K562 (cell line): ENCODE data around the gene PCDHB14. TPM values are rescaled to one million over a fixed set of nuclear protein-coding genes. Genes with fewer than 3 reads are reported as not detected.
"Not testable (repeated sequence)": the region's sequence is repeated elsewhere in the genome, so short reads cannot be mapped to it uniquely, and the experiment has no call there.

Experiments
- ATAC-seq: fragments of 200-7000 bp; cut with Tn5 transposase; 3 replicates; pipeline ENCODE4 v1.9.1; 2020; ENCODE audit warnings: moderate library complexity
- BruUV-seq: library from RNA; stranded (reverse); fragments of 400-500 nt; replicated peaks from 2 replicates; lab custom pipeline; 2021; lab: Mats Ljungman, UMichigan
- CTCF ChIA-PET: fragments of 300-600 bp; formaldehyde crosslinking; extraction: SDS; loops from one replicate; lab custom pipeline; 2021; ENCODE audit warnings: low intra/inter-chr PET ratio; lab: Yijun Ruan, JAX
- POLR2A ChIA-PET: fragments of 300-600, 350-650 bp; sonication (Branson Sonifier 250); formaldehyde crosslinking; extraction: SDS; loops from one replicate; lab custom pipeline; 2021; ENCODE audit warnings: antibody characterized with exemption, inconsistent platforms; lab: Yijun Ruan, JAX
- DNase-seq, 4 experiments: peaks; one replicate each; pipeline versions ENCODE4 v3.0.0 to v3.0.0-alpha.2; 2011 to 2018; ENCODE audit warnings: low spot score in 3 of 4, mixed read lengths in 3 of 4; ENCODE audit errors: extremely low read depth in 1 of 4
- FAIRE-seq: peaks from 2 replicates; lab custom pipeline; 2011; peaks lifted over from hg19 to GRCh38; lab: Jason Lieb, UNC
- H2AFZ ChIP-seq: 2 replicates; pipeline ENCODE4 v1.6.0; 2011; ENCODE audit warnings: low read depth, low read length, control low read depth, inconsistent platforms
- H3K27ac ChIP-seq: fragments of 200-600 bp; 3 replicates; pipeline ENCODE4 v1.8.0; 2011; ENCODE audit warnings: low read depth, mild to moderate bottlenecking, control low read depth, inconsistent platforms, low read length, moderate library complexity, mixed read lengths; ENCODE audit errors: extremely low read depth
- H3K27me3 ChIP-seq, 2 experiments: fragments of 300-600 bp in 1 of 2; 2 replicates in 1 of 2; 3 replicates in 1 of 2; pipeline versions ENCODE4 v1.6.0 to v1.8.0; 2011; ENCODE audit warnings: inconsistent platforms in 2 of 2, low read length in 2 of 2, mild to moderate bottlenecking in 1 of 2, mixed read lengths in 1 of 2, moderate library complexity in 1 of 2; ENCODE audit not compliant: control insufficient read depth in 2 of 2, insufficient read depth in 2 of 2
- H3K36me3 ChIP-seq: fragments of 300-600 bp; 3 replicates; pipeline ENCODE4 v1.8.0; 2011; ENCODE audit warnings: mild to moderate bottlenecking, low read length, inconsistent platforms; ENCODE audit not compliant: control insufficient read depth, insufficient read depth
- H3K4me1 ChIP-seq, 2 experiments: fragments of 200-600 bp in 1 of 2; replicated peaks in 1 of 2; 2 replicates in 1 of 2; 3 replicates in 1 of 2; pipeline versions ENCODE4 v1.5.1 to v1.8.0; 2011; ENCODE audit warnings: inconsistent platforms in 2 of 2, low read length in 2 of 2, mild to moderate bottlenecking in 1 of 2, mixed read lengths in 1 of 2, moderate library complexity in 1 of 2; ENCODE audit not compliant: control insufficient read depth in 2 of 2, insufficient read depth in 2 of 2
- H3K4me2 ChIP-seq: 2 replicates; pipeline ENCODE4 v1.6.1; 2011; ENCODE audit warnings: low read length, control low read depth, inconsistent platforms, mixed read lengths; ENCODE audit not compliant: insufficient read depth
- H3K4me3 ChIP-seq: fragments of 200-600 bp; sonication (generic), shearing (Covaris generic); 2 replicates; pipeline ENCODE4 v1.5.1; 2016; ENCODE audit warnings: control low read depth, inconsistent platforms
- H3K79me2 ChIP-seq: fragments of 200-600 bp; 3 replicates; pipeline ENCODE4 v1.8.0; 2011; ENCODE audit warnings: low read length, inconsistent platforms; ENCODE audit not compliant: control insufficient read depth, insufficient read depth
- H3K9ac ChIP-seq, 2 experiments: 2 replicates each; pipeline versions ENCODE4 v1.6.0 to v1.6.1; 2011; ENCODE audit warnings: low read depth in 2 of 2, low read length in 2 of 2, control low read depth in 1 of 2, inconsistent platforms in 1 of 2, mild to moderate bottlenecking in 1 of 2, mixed read lengths in 1 of 2; ENCODE audit not compliant: insufficient read depth in 1 of 2
- H3K9me1 ChIP-seq: one replicate; pipeline ENCODE4 v1.6.0; 2011; ENCODE audit warnings: inconsistent platforms, mild to moderate bottlenecking, low read length, moderate library complexity; ENCODE audit not compliant: control insufficient read depth, insufficient read depth
- H3K9me3 ChIP-seq: replicated peaks from 2 replicates; pipeline ENCODE4 v1.5.1; 2011; ENCODE audit warnings: low read depth, low read length, inconsistent platforms; ENCODE audit not compliant: control insufficient read depth, insufficient read depth
- H4K20me1 ChIP-seq: replicated peaks from 2 replicates; pipeline ENCODE4 v1.6.1; 2011; ENCODE audit warnings: low read length, inconsistent platforms, mixed read lengths; ENCODE audit not compliant: control insufficient read depth, insufficient read depth
- WGBS: fragments of 100-300 bp; shearing (Covaris generic); methylation state at CpG from one replicate; pipeline ENCODE4 v1.1.6; 2016; ENCODE audit warnings: low coverage, mixed read lengths; ENCODE audit not compliant: insufficient coverage; ENCODE audit errors: missing lambda C conversion rate; 5-methylcytosine and 5-hydroxymethylcytosine counted together
- in situ Hi-C: fragments of 300-500 bp; cut with MboI; formaldehyde crosslinking; loops from 4 replicates; pipeline ENCODE4 v1.15.0; 2018; ENCODE audit warnings: inconsistent platforms, mixed read lengths
- intact Hi-C: fragments of 100-400 bp; cut with micrococcal nuclease; formaldehyde crosslinking; loops from 2 replicates; pipeline ENCODE4 v1.14.2; 2022
- polyA plus RNA-seq, 8 experiments: library from polyadenylated mRNA; depleted of rRNA in 4 of 8; stranded (reverse) in 5 of 8; unstranded in 3 of 8; fragments of >200 nt; fragmentation: Nextera tagmentation in 2 of 8; fragmentation: Illumina TruSeq in 1 of 8; extraction: Ambion mirVana in 2 of 8; extraction: Trizol in 1 of 8; gene quantifications; 2 replicates each; pipeline versions ENCODE4 v1.2.1 to v1.2.3, GENCODE V29; 2011 to 2014; ENCODE audit warnings: inconsistent platforms in 1 of 8, missing spikeins in 1 of 8
- total RNA-seq, 7 experiments: library from RNA; depleted of rRNA in 6 of 7; stranded (reverse); fragments of >200 nt in 6 of 7; fragmentation: Illumina TruSeq in 2 of 7; extraction: Trizol in 2 of 7; gene quantifications; 2 replicates each; pipeline versions ENCODE4 v1.2.1 to v1.2.3, GENCODE V29; 2011 to 2021; ENCODE audit warnings: low replicate concordance in 1 of 7

Gene PCDHB14
- total and polyA plus RNA-seq, 9 of the 15 experiments (the other 6 are each of a cell fraction or from before 2014, with no cell fraction given): not detected

DNA sequence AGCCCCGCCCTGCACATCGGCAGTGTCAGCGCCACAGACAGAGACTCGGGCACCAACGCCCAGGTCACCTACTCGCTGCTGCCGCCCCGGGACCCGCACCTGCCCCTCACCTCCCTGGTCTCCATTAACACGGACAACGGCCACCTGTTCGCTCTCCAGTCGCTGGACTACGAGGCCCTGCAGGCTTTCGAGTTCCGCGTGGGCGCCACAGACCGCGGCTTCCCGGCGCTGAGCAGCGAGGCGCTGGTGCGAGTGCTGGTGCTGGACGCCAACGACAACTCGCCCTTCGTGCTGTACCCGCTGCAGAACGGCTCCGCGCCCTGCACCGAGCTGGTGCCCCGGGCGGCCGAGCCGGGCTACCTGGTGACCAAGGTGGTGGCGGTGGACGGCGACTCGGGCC lies 23.8 kb downstream of the PCDHB14 start:
- H3K9me3 ChIP-seq, H3K36me3 ChIP-seq, H3K27me3 ChIP-seq, CTCF ChIA-PET, H3K27ac ChIP-seq, ATAC-seq, intact Hi-C loops, FAIRE-seq, in situ Hi-C loops, POLR2A ChIA-PET, H3K9ac ChIP-seq, BruUV-seq, DNase-seq, H3K4me3 ChIP-seq, H4K20me1 ChIP-seq, H3K4me1 ChIP-seq, H3K4me2 ChIP-seq, H2AFZ ChIP-seq, H3K9me1 ChIP-seq, H3K79me2 ChIP-seq: not testable (repeated sequence)
- WGBS: 29% methylated on average over 12 of the region's 42 CpGs

- H3K27me3 ChIP-seq, DNase-seq, H4K20me1 ChIP-seq, H3K9me1 ChIP-seq, H3K9ac ChIP-seq, in situ Hi-C loops, BruUV-seq, H3K4me2 ChIP-seq, FAIRE-seq, intact Hi-C loops, H3K27ac ChIP-seq, H3K36me3 ChIP-seq, CTCF ChIA-PET, H3K79me2 ChIP-seq, H3K4me3 ChIP-seq, H3K4me1 ChIP-seq, H2AFZ ChIP-seq, H3K9me3 ChIP-seq, ATAC-seq, POLR2A ChIA-PET: not testable (repeated sequence)
- 3% methylated on average over 20 of the region's 34 CpGs for whole genome bisulfite sequencing
Measured at GRCh38 chr5:141247434-141247833, 24.3 kb downstream of the PCDHB14 start.
